Memory B cell (primary cell): Measurements from ENCODE around the gene KIRREL3.

Source experiments
- ATAC-seq: fragments of 150-1000 bp; cut with Tn5 transposase; 2 replicates; pipeline ENCODE4 v1.10.0; 2021; ENCODE audit warnings: low read depth, mild to moderate bottlenecking, moderate library complexity
- DNase-seq, 2 donors: peaks; one replicate each; pipeline ENCODE4 v3.0.0; 2022; ENCODE audit warnings: low spot score in 2 of 2
- H3K27ac Mint-ChIP-seq: one replicate; pipeline ENCODE4 v1.8.0; 2022; ENCODE audit warnings: mild to moderate bottlenecking, moderate library complexity, mixed read lengths
- H3K27me3 Mint-ChIP-seq: one replicate; pipeline ENCODE4 v1.8.0; 2022; ENCODE audit warnings: mixed read lengths
- H3K36me3 Mint-ChIP-seq: one replicate; pipeline ENCODE4 v1.8.0; 2022; ENCODE audit warnings: mild to moderate bottlenecking, mixed read lengths
- H3K4me1 Mint-ChIP-seq: one replicate; pipeline ENCODE4 v1.8.0; 2022; ENCODE audit warnings: mixed read lengths
- H3K4me3 Mint-ChIP-seq: one replicate; pipeline ENCODE4 v1.8.0; 2022; ENCODE audit warnings: mild to moderate bottlenecking, moderate library complexity, mixed read lengths
- H3K9me3 Mint-ChIP-seq: one replicate; pipeline ENCODE4 v1.8.0; 2022; ENCODE audit warnings: mixed read lengths

KIRREL3 gene

GRCh38 chr11:127000291-127000968, at the start of gene KIRREL3:
Gene KIRREL3 (minus strand): TSS chr11:127000770.
- no peak for ATAC-seq
- H3K36me3 Mint-ChIP-seq, result no peaks in the 10 kb centered on the region

GRCh38 chr11:127050186-127050585, 49.6 kb upstream of the KIRREL3 start:
- Mint-ChIP-seq H3K36me3 (no peaks in the 10 kb centered on the region), H3K4me1 (no peaks in the 10 kb centered on the region), H3K27ac (no peak overlapping the region), H3K9me3 (no peaks in the 10 kb centered on the region), H3K4me3 (no peak overlapping the region), H3K27me3 (no peaks in the 10 kb centered on the region)
- ATAC-seq (no peak), DNase-seq (no peak)

More at GRCh38 chr11:127000291-127000968, at the start of gene KIRREL3:
- Mint-ChIP-seq H3K4me3 (no peak within 1 kb of the TSS), H3K27me3 (peaks cover 17% of the 10 kb centered on the region), H3K27ac (no peak within 1 kb of the TSS), H3K9me3 (no peaks in the 10 kb centered on the region), H3K4me1 (no peaks in the 10 kb centered on the region)
- DNase-seq, result no peak

GRCh38 chr11:127049486-127049885, 48.9 kb upstream of the KIRREL3 start:
- H3K4me3 Mint-ChIP-seq, result no peak overlapping the region
- no peaks in the 10 kb centered on the region for H3K36me3 Mint-ChIP-seq
- no peak overlapping the region for H3K27ac Mint-ChIP-seq
- H3K4me1 Mint-ChIP-seq, result no peaks in the 10 kb centered on the region
- no peak for DNase-seq
- H3K9me3 Mint-ChIP-seq, result no peaks in the 10 kb centered on the region
- no peak for ATAC-seq
- H3K27me3 Mint-ChIP-seq, result no peaks in the 10 kb centered on the region

- Mint-ChIP-seq H3K36me3 (no peaks in the 10 kb centered on the region), H3K27ac (no peak overlapping the region), H3K9me3 (no peaks in the 10 kb centered on the region), H3K27me3 (peaks cover 6% of the 10 kb centered on the region), H3K4me3 (no peak overlapping the region), H3K4me1 (no peaks in the 10 kb centered on the region)
- no peak for ATAC-seq
- DNase-seq, result no peak
Measured at GRCh38 chr11:127044535-127044934, 44.0 kb upstream of the KIRREL3 start.

- ATAC-seq (no peak), DNase-seq (no peak)
- Mint-ChIP-seq H3K36me3 (no peaks in the 10 kb centered on the region), H3K27me3 (peaks cover 12% of the 10 kb centered on the region), H3K4me3 (no peak overlapping the region), H3K27ac (no peak overlapping the region), H3K4me1 (no peaks in the 10 kb centered on the region), H3K9me3 (no peaks in the 10 kb centered on the region)
Measured at GRCh38 chr11:127042445-127042844, 41.9 kb upstream of the KIRREL3 start.

- no peaks in the 10 kb centered on the region for H3K36me3 Mint-ChIP-seq
- H3K4me3 Mint-ChIP-seq, result no peak overlapping the region
- H3K27me3 Mint-ChIP-seq, result peaks cover 12% of the 10 kb centered on the region
- no peak overlapping the region for H3K27ac Mint-ChIP-seq
- no peaks in the 10 kb centered on the region for H3K9me3 Mint-ChIP-seq
- DNase-seq (no peak), ATAC-seq (no peak)
- H3K4me1 Mint-ChIP-seq, result no peaks in the 10 kb centered on the region
Measured at GRCh38 chr11:127039591-127039990, 39.0 kb upstream of the KIRREL3 start.

GRCh38 chr11:127037596-127037995, 37.0 kb upstream of the KIRREL3 start:
- Mint-ChIP-seq H3K4me1 (no peaks in the 10 kb centered on the region), H3K9me3 (peaks cover under 1% of the 10 kb centered on the region), H3K27ac (no peak overlapping the region), H3K36me3 (no peaks in the 10 kb centered on the region), H3K4me3 (no peak overlapping the region), H3K27me3 (peaks cover 10% of the 10 kb centered on the region)
- no peak for DNase-seq
- no peak for ATAC-seq

- peaks cover 1% of the 10 kb centered on the region for H3K9me3 Mint-ChIP-seq
- no peak for ATAC-seq
- no peaks in the 10 kb centered on the region for H3K4me1 Mint-ChIP-seq
- no peak overlapping the region for H3K27ac Mint-ChIP-seq
- no peak overlapping the region for H3K4me3 Mint-ChIP-seq
- no peaks in the 10 kb centered on the region for H3K36me3 Mint-ChIP-seq
- H3K27me3 Mint-ChIP-seq, result peaks cover 9% of the 10 kb centered on the region
- DNase-seq, result no peak
Measured at GRCh38 chr11:127037001-127037400, 36.4 kb upstream of the KIRREL3 start.

GRCh38 chr11:127035824-127036223, 35.3 kb upstream of the KIRREL3 start:
- H3K9me3 Mint-ChIP-seq, result peaks cover 1% of the 10 kb centered on the region
- ATAC-seq (no peak), DNase-seq (no peak)
- H3K27ac Mint-ChIP-seq, result no peak overlapping the region
- peaks cover 9% of the 10 kb centered on the region for H3K27me3 Mint-ChIP-seq
- no peaks in the 10 kb centered on the region for H3K36me3 Mint-ChIP-seq
- H3K4me1 Mint-ChIP-seq, result no peaks in the 10 kb centered on the region
- H3K4me3 Mint-ChIP-seq, result no peak overlapping the region

GRCh38 chr11:127034973-127035372, 34.4 kb upstream of the KIRREL3 start:
- Mint-ChIP-seq H3K9me3 (peaks cover 1% of the 10 kb centered on the region), H3K27me3 (peaks cover 7% of the 10 kb centered on the region), H3K36me3 (no peaks in the 10 kb centered on the region), H3K4me3 (no peak overlapping the region), H3K27ac (no peak overlapping the region), H3K4me1 (no peaks in the 10 kb centered on the region)
- DNase-seq (no peak), ATAC-seq (no peak)

- no peak overlapping the region for H3K27ac Mint-ChIP-seq
- peaks cover 3% of the 10 kb centered on the region for H3K9me3 Mint-ChIP-seq
- peaks cover 6% of the 10 kb centered on the region for H3K27me3 Mint-ChIP-seq
- no peak for ATAC-seq
- H3K36me3 Mint-ChIP-seq, result no peaks in the 10 kb centered on the region
- H3K4me3 Mint-ChIP-seq, result no peak overlapping the region
- no peak for DNase-seq
- no peaks in the 10 kb centered on the region for H3K4me1 Mint-ChIP-seq
Measured at GRCh38 chr11:127028648-127029047, 28.1 kb upstream of the KIRREL3 start.

- H3K27ac Mint-ChIP-seq, result no peak overlapping the region
- no peak overlapping the region for H3K4me3 Mint-ChIP-seq
- DNase-seq (no peak), ATAC-seq (no peak)
- no peaks in the 10 kb centered on the region for H3K36me3 Mint-ChIP-seq
- H3K27me3 Mint-ChIP-seq, result peaks cover 6% of the 10 kb centered on the region
- H3K9me3 Mint-ChIP-seq, result peaks cover 3% of the 10 kb centered on the region
- H3K4me1 Mint-ChIP-seq, result no peaks in the 10 kb centered on the region
Measured at GRCh38 chr11:127027789-127028188, 27.2 kb upstream of the KIRREL3 start.

- Mint-ChIP-seq H3K27me3 (peaks cover 7% of the 10 kb centered on the region), H3K4me1 (no peaks in the 10 kb centered on the region), H3K9me3 (peaks cover 1% of the 10 kb centered on the region), H3K27ac (no peak overlapping the region), H3K4me3 (no peak overlapping the region), H3K36me3 (no peaks in the 10 kb centered on the region)
- DNase-seq (no peak), ATAC-seq (no peak)
Measured at GRCh38 chr11:127027000-127027399, 26.4 kb upstream of the KIRREL3 start.

GRCh38 chr11:127023991-127024390, 23.4 kb upstream of the KIRREL3 start:
- no peak for DNase-seq
- no peaks in the 10 kb centered on the region for H3K36me3 Mint-ChIP-seq
- ATAC-seq, result no peak
- H3K4me1 Mint-ChIP-seq, result no peaks in the 10 kb centered on the region
- peaks cover 1% of the 10 kb centered on the region for H3K9me3 Mint-ChIP-seq
- peaks cover 7% of the 10 kb centered on the region for H3K27me3 Mint-ChIP-seq
- H3K27ac Mint-ChIP-seq, result no peak overlapping the region
- H3K4me3 Mint-ChIP-seq, result no peak overlapping the region

GRCh38 chr11:127018683-127019279, 18.2 kb upstream of the KIRREL3 start:
- H3K4me3 Mint-ChIP-seq, result no peak overlapping the region
- H3K27me3 Mint-ChIP-seq, result peaks cover 8% of the 10 kb centered on the region
- H3K4me1 Mint-ChIP-seq, result no peaks in the 10 kb centered on the region
- DNase-seq (no peak), ATAC-seq (no peak)
- no peak overlapping the region for H3K27ac Mint-ChIP-seq
- no peaks in the 10 kb centered on the region for H3K9me3 Mint-ChIP-seq
- no peaks in the 10 kb centered on the region for H3K36me3 Mint-ChIP-seq
